Measurements from ENCODE around the gene HNRNPL. TPM values are rescaled to one million over a fixed set of nuclear protein-coding genes. Genes with fewer than 3 reads are reported as not detected.
A peak's percentile ranks its signal among the peaks of the same experiment; 100 is the strongest.

The HNRNPL gene
- 278 TPM for total RNA-seq
- polyA plus RNA-seq (ENCODE audit: insufficient read depth, low read depth, low replicate concordance): 168 TPM
- long read RNA-seq, donor 1, transcript HNRNPL-201 (13 exons, 2,471 nt): major isoform, 25 of 125 reads
- long read RNA-seq, donor 1, transcript HNRNPL-206 (6 exons, 3,094 nt): minor isoform, 5 of 125 reads
- long read RNA-seq, donor 1, partial matches to known transcripts: 86 of 125 reads
- long read RNA-seq, donor 1, other reads (novel, unspliced or antisense): 0 of 125 reads
- long read RNA-seq, donor 2, transcript HNRNPL-203 (7 exons, 2,404 nt): minor isoform, 7 of 77 reads
- long read RNA-seq, donor 2, transcript HNRNPL-201 (13 exons, 2,471 nt): major isoform, 38 of 77 reads
- long read RNA-seq, donor 2, partial matches to known transcripts: 24 of 77 reads
- long read RNA-seq, donor 2, other reads (novel, unspliced or antisense): 0 of 77 reads
- long read RNA-seq, donor 3, transcript HNRNPL-206 (6 exons, 3,094 nt): minor isoform, 7 of 105 reads
- long read RNA-seq, donor 3, transcript HNRNPL-201 (13 exons, 2,471 nt): major isoform, 39 of 105 reads
- long read RNA-seq, donor 3, transcript HNRNPL-210 (13 exons, 1,633 nt): minor isoform, 9 of 105 reads
- long read RNA-seq, donor 3, partial matches to known transcripts: 38 of 105 reads
- long read RNA-seq, donor 3, other reads (novel, unspliced or antisense): 0 of 105 reads
- long read RNA-seq, donor 4, transcript HNRNPL-203 (7 exons, 2,404 nt): minor isoform, 5 of 92 reads
- long read RNA-seq, donor 4, transcript HNRNPL-201 (13 exons, 2,471 nt): major isoform, 53 of 92 reads
- long read RNA-seq, donor 4, partial matches to known transcripts: 22 of 92 reads
- long read RNA-seq, donor 4, other reads (novel, unspliced or antisense): 5 of 92 reads
- long read RNA-seq, donor 5, partial matches to known transcripts: 0 of 1 reads
- long read RNA-seq, donor 5, other reads (novel, unspliced or antisense): 0 of 1 reads
- long read RNA-seq, donor 6, transcript HNRNPL-210 (13 exons, 1,633 nt): minor isoform, 8 of 32 reads
- long read RNA-seq, donor 6, transcript HNRNPL-201 (13 exons, 2,471 nt): major isoform, 9 of 32 reads
- long read RNA-seq, donor 6, partial matches to known transcripts: 11 of 32 reads
- long read RNA-seq, donor 6, other reads (novel, unspliced or antisense): 0 of 32 reads
- long read RNA-seq, donor 7, transcript HNRNPL-210 (13 exons, 1,633 nt): minor isoform, 10 of 271 reads
- long read RNA-seq, donor 7, transcript HNRNPL-206 (6 exons, 3,094 nt): minor isoform, 20 of 271 reads
- long read RNA-seq, donor 7, transcript HNRNPL-201 (13 exons, 2,471 nt): major isoform, 150 of 271 reads
- long read RNA-seq, donor 7, partial matches to known transcripts: 60 of 271 reads
- long read RNA-seq, donor 7, other reads (novel, unspliced or antisense): 25 of 271 reads
- long read RNA-seq, donor 8, transcript HNRNPL-201 (13 exons, 2,471 nt): major isoform, 21 of 141 reads
- long read RNA-seq, donor 8, transcript HNRNPL-210 (13 exons, 1,633 nt): minor isoform, 6 of 141 reads
- long read RNA-seq, donor 8, transcript HNRNPL-206 (6 exons, 3,094 nt): minor isoform, 5 of 141 reads
- long read RNA-seq, donor 8, partial matches to known transcripts: 101 of 141 reads
- long read RNA-seq, donor 8, other reads (novel, unspliced or antisense): 0 of 141 reads
- long read RNA-seq, donor 9, transcript HNRNPL-207 (7 exons, 900 nt): minor isoform, 6 of 48 reads
- long read RNA-seq, donor 9, transcript HNRNPL-201 (13 exons, 2,471 nt): major isoform, 15 of 48 reads
- long read RNA-seq, donor 9, partial matches to known transcripts: 19 of 48 reads
- long read RNA-seq, donor 9, other reads (novel, unspliced or antisense): 0 of 48 reads
- long read RNA-seq, donor 10, transcript HNRNPL-201 (13 exons, 2,471 nt): major isoform, 21 of 100 reads
- long read RNA-seq, donor 10, partial matches to known transcripts: 66 of 100 reads
- long read RNA-seq, donor 10, other reads (novel, unspliced or antisense): 0 of 100 reads

GRCh38 chr19:38849860-38850435 is at the start of gene HNRNPL:
Gene HNRNPL (minus strand): TSS chr19:38849986. CDS start chr19:38849966, 20 bp downstream.
- Histone ChIP-seq H3K4me3 (ENCODE audit: low read length in 3 of 3) (peak within 1 kb of the TSS; percentile 83 to 96 (median 89)), H3K4me1 (ENCODE audit: control insufficient read depth in 2 of 3, insufficient read depth in 2 of 3, low read depth in 1 of 3, low read length in 3 of 3) (peaks cover 0 to 31% (median 15%) of the 10 kb centered on the region in 3 donors), H3K9ac (ENCODE audit: low read length in 3 of 3) (peak within 1 kb of the TSS; percentile 85 to 97 (median 93)), H3K36me3 (ENCODE audit: control insufficient read depth in 2 of 3, insufficient read depth in 3 of 3, low read length in 3 of 3) (peaks cover 12 to 27% (median 24%) of the 10 kb centered on the region in 3 donors), H3K27me3 (ENCODE audit: control insufficient read depth, insufficient read depth, low read length) (no peaks in the 10 kb centered on the region), H3K9me3 (ENCODE audit: control insufficient read depth in 2 of 3, insufficient read depth in 1 of 3, low read length in 3 of 3) (no peaks in the 10 kb centered on the region), H3K27ac (ENCODE audit: low read depth in 2 of 2, low read length in 2 of 2) (peak within 1 kb of the TSS; percentile 100)
- TF ChIP-seq CTCF (IDR thresholded peaks at IDR 0.05; ENCODE audit: borderline replicate concordance, extremely low read depth, insufficient read depth): peak; percentile 37
- peak in 3 of 5 donors; percentile 100 for DNase-seq
- peak; percentile 99 for FAIRE-seq
- intact Hi-C loops (cut with DNase I): no loop called here

- DNase-seq: peak in 1 of 5 donors; percentile 19
These were observed 49.1 kb upstream of the HNRNPL start for GRCh38 chr19:38898788-38899446.

More at GRCh38 chr19:38898788-38899446, 49.1 kb upstream of the HNRNPL start:
- intact Hi-C loops (cut with DNase I): no loop called here
- Histone ChIP-seq H3K9ac (ENCODE audit: low read length in 3 of 3) (peak overlapping the region; percentile 80 to 95 (median 90)), H3K4me1 (ENCODE audit: control insufficient read depth in 2 of 3, insufficient read depth in 2 of 3, low read depth in 1 of 3, low read length in 3 of 3) (peaks cover 4 to 18% (median 9%) of the 10 kb centered on the region in 3 donors), H3K4me3 (ENCODE audit: low read length in 3 of 3) (peak overlapping the region; percentile 74 to 95 (median 94)), H3K27ac (ENCODE audit: low read depth in 2 of 2, low read length in 2 of 2) (peak overlapping the region; percentile 79 to 80), H3K27me3 (ENCODE audit: control insufficient read depth, insufficient read depth, low read length) (no peaks in the 10 kb centered on the region), H3K36me3 (ENCODE audit: control insufficient read depth in 2 of 3, insufficient read depth in 3 of 3, low read length in 3 of 3) (no peaks in the 10 kb centered on the region), H3K9me3 (ENCODE audit: control insufficient read depth in 2 of 3, insufficient read depth in 1 of 3, low read length in 3 of 3) (peaks cover 0 to 3% (median 0%) of the 10 kb centered on the region in 3 donors)
- FAIRE-seq: no peak
- no peak for TF ChIP-seq CTCF (IDR thresholded peaks at IDR 0.05; ENCODE audit: borderline replicate concordance, extremely low read depth, insufficient read depth)

Data from kidney (tissue), 22 donors.